Sigmoid colon (tissue), 7 donors: ENCODE results near the gene DOCK9. TPM values are rescaled to one million over a fixed set of nuclear protein-coding genes. Genes with fewer than 3 reads are reported as not detected.

Source experiments
- DNase-seq: peaks from one replicate; pipeline ENCODE4 v3.0.0-alpha.2; 2019
- H3K27ac ChIP-seq, 4 donors: fragments of 200-600 bp; sonication (generic); one replicate each; pipeline ENCODE4 v1.5.1; 2016 to 2019; ENCODE audit warnings: mild to moderate bottlenecking in 1 of 4
- H3K27me3 ChIP-seq, 3 donors: fragments of 200-600 bp; sonication (generic); one replicate each; pipeline ENCODE4 v1.5.1; 2019; ENCODE audit warnings: mild to moderate bottlenecking in 1 of 3
- H3K36me3 ChIP-seq, 4 donors: fragments of 200-600 bp; sonication (generic); one replicate each; pipeline ENCODE4 v1.5.1; 2016 to 2019
- H3K4me1 ChIP-seq, 4 donors: fragments of 200-600 bp; sonication (generic); one replicate each; pipeline ENCODE4 v1.5.1; 2017 to 2019
- H3K4me3 ChIP-seq, 4 donors: fragments of 200-600 bp; sonication (generic); one replicate each; pipeline ENCODE4 v1.5.1; 2017 to 2019; ENCODE audit warnings: mild to moderate bottlenecking in 2 of 4, moderate library complexity in 1 of 4
- H3K9me3 ChIP-seq, 4 donors: fragments of 200-600 bp in 3 of 4; sonication (generic) in 3 of 4; one replicate each; pipeline versions ENCODE4 v1.5.1 to v1.6.1; 2013 to 2019
- CTCF ChIP-seq, 4 experiments: fragments of 450-650 bp in 3 of 4; fragments of 200-600 bp in 1 of 4; IDR thresholded peaks; one replicate each; pipeline ENCODE4 v1.5.1; 2016 to 2019; ENCODE audit warnings: antibody characterized with exemption in 4 of 4, mild to moderate bottlenecking in 3 of 4, moderate library complexity in 2 of 4
- EP300 ChIP-seq, 4 donors: sonication (generic); formaldehyde crosslinking; IDR thresholded peaks; one replicate each; pipeline ENCODE4 v1.6.1; 2017; ENCODE audit warnings: antibody characterized with exemption in 4 of 4
- POLR2A ChIP-seq, 2 donors: fragments of 450-650 bp; IDR thresholded peaks; one replicate each; pipeline ENCODE4 v1.6.1; 2016; ENCODE audit warnings: antibody characterized with exemption in 2 of 2, mild to moderate bottlenecking in 2 of 2, moderate library complexity in 2 of 2
- POLR2AphosphoS5 ChIP-seq, 4 donors: sonication (generic); formaldehyde crosslinking; IDR thresholded peaks; one replicate each; pipeline ENCODE4 v1.6.1; 2017; ENCODE audit warnings: antibody characterized with exemption in 4 of 4
- WGBS, 2 donors: extraction: QIAGEN DNeasy Blood & Tissue Kit; methylation state at CpG; one replicate each; pipeline ENCODE4 v1.1.7; 2013; 5-methylcytosine and 5-hydroxymethylcytosine counted together
- intact Hi-C: fragments of 100-400 bp; cut with DNase I; formaldehyde crosslinking; loops from one replicate; pipeline ENCODE4 v1.15.1; 2023
- polyA plus RNA-seq, 3 donors: library from polyadenylated mRNA; stranded (reverse); fragments of 200-250 nt; gene quantifications; one replicate each; pipeline ENCODE4 v1.2.3, GENCODE V29; 2013
- total RNA-seq, 4 donors: library from RNA; depleted of rRNA; stranded (reverse); fragments of >200 nt; gene quantifications; one replicate each; pipeline ENCODE4 v1.1.0, GENCODE V29; 2016
- donor health status: healthy with polysubstance abuse.
- donor health status: Bipolar disorder and iron deficiency.
- donor health status: healthy.

DOCK9 gene
- total and polyA plus RNA-seq, 7 donors, result 10.8 to 126 (median 60.4) TPM

- peaks cover 14 to 96% (median 33%) of the 10 kb centered on the region in 4 donors for H3K36me3 ChIP-seq
- peak overlapping the region in 1 of 4 donors; percentile 44 for H3K27ac ChIP-seq
- no peak for DNase-seq
- H3K4me1 ChIP-seq, result peaks cover 0 to 11% (median 3%) of the 10 kb centered on the region in 4 donors
- intact Hi-C loops, result no loop called here
- peaks cover 0 to 5% (median 0%) of the 10 kb centered on the region in 4 donors for H3K9me3 ChIP-seq
- no peak overlapping the region for H3K4me3 ChIP-seq
- 87 to 95% methylated on average over 5 of the region's 5 CpGs for WGBS, 2 donors
- no peaks in the 10 kb centered on the region for H3K27me3 ChIP-seq
- TF ChIP-seq EP300 (IDR thresholded peaks at IDR 0.05) (no peak), POLR2AphosphoS5 (IDR thresholded peaks at IDR 0.05) (no peak), POLR2A (IDR thresholded peaks at IDR 0.05) (no peak), CTCF (IDR thresholded peaks at IDR 0.05) (no peak)
These were observed 99.3 kb downstream of the DOCK9 start for GRCh38 chr13:98878486-98879126.

- Histone ChIP-seq H3K27me3 (no peaks in the 10 kb centered on the region), H3K9me3 (peaks cover 0 to 8% (median 4%) of the 10 kb centered on the region in 4 donors), H3K4me3 (no peak overlapping the region), H3K36me3 (peaks cover 10 to 96% (median 34%) of the 10 kb centered on the region in 4 donors), H3K27ac (no peak overlapping the region), H3K4me1 (peaks cover 0 to 11% (median 3%) of the 10 kb centered on the region in 4 donors)
- TF ChIP-seq CTCF (IDR thresholded peaks at IDR 0.05) (no peak), EP300 (IDR thresholded peaks at IDR 0.05) (no peak), POLR2A (IDR thresholded peaks at IDR 0.05) (no peak)
- intact Hi-C loops, result no loop called here
- 96 to 97% methylated on average over 4 of the region's 4 CpGs for WGBS, 2 donors
- no peak for DNase-seq
These were observed 99.9 kb downstream of the DOCK9 start for GRCh38 chr13:98877936-98878335.

GRCh38 chr13:98877466-98877865, 100.4 kb downstream of the DOCK9 start:
- no peak overlapping the region for H3K27ac ChIP-seq
- no peaks in the 10 kb centered on the region for H3K27me3 ChIP-seq
- H3K9me3 ChIP-seq, result peaks cover 0 to 8% (median 4%) of the 10 kb centered on the region in 4 donors
- no peak for DNase-seq
- H3K36me3 ChIP-seq, result peaks cover 5 to 96% (median 34%) of the 10 kb centered on the region in 4 donors
- TF ChIP-seq EP300 (IDR thresholded peaks at IDR 0.05) (no peak), POLR2A (IDR thresholded peaks at IDR 0.05) (no peak), CTCF (IDR thresholded peaks at IDR 0.05) (no peak), POLR2AphosphoS5 (IDR thresholded peaks at IDR 0.05) (no peak)
- no peak overlapping the region for H3K4me3 ChIP-seq
- 94 to 96% methylated on average over 3 of the region's 3 CpGs for WGBS, 2 donors
- intact Hi-C loops, result no loop called here
- H3K4me1 ChIP-seq, result peaks cover 0 to 11% (median 3%) of the 10 kb centered on the region in 4 donors

- WGBS, 2 donors, result 52 to 70% methylated on average over 1 of the region's 1 CpG
- no peak for DNase-seq
- Histone ChIP-seq H3K9me3 (peaks cover 0 to 8% (median 4%) of the 10 kb centered on the region in 4 donors), H3K27me3 (no peaks in the 10 kb centered on the region), H3K4me3 (no peak overlapping the region), H3K27ac (no peak overlapping the region), H3K4me1 (peaks cover 0 to 11% (median 3%) of the 10 kb centered on the region in 4 donors), H3K36me3 (peaks cover 5 to 90% (median 26%) of the 10 kb centered on the region in 4 donors)
- no peak for TF ChIP-seq CTCF (IDR thresholded peaks at IDR 0.05)
- TF ChIP-seq POLR2AphosphoS5 (IDR thresholded peaks at IDR 0.05), result no peak
- TF ChIP-seq POLR2A (IDR thresholded peaks at IDR 0.05), result no peak
- no peak for TF ChIP-seq EP300 (IDR thresholded peaks at IDR 0.05)
- intact Hi-C loops, result no loop called here
These were observed 102.6 kb downstream of the DOCK9 start for GRCh38 chr13:98875146-98875729.
